Fibroblast of lung (primary cell): ENCODE results near the gene ARID1B. TPM values are rescaled to one million over a fixed set of nuclear protein-coding genes. Genes with fewer than 3 reads are reported as not detected.

Experiments
- DNase-seq, 2 donors: peaks; one replicate each; pipeline versions ENCODE4 v3.0.0 to v3.0.0-alpha.2; 2010; ENCODE audit warnings: low read depth in 2 of 2
- H2AFZ ChIP-seq: 2 replicates; pipeline ENCODE4 v1.5.1; 2012; ENCODE audit warnings: low read length, control low read depth, inconsistent platforms
- H3K27ac ChIP-seq: 2 replicates; pipeline ENCODE4 v1.5.1; 2011; ENCODE audit warnings: low read length, control low read depth; ENCODE audit not compliant: insufficient read depth
- H3K27me3 ChIP-seq: 2 replicates; pipeline ENCODE4 v1.5.1; 2011; ENCODE audit warnings: mild to moderate bottlenecking, low read length; ENCODE audit not compliant: control insufficient read depth, insufficient read depth
- H3K36me3 ChIP-seq: 2 replicates; pipeline ENCODE4 v1.5.1; 2011; ENCODE audit warnings: low read length; ENCODE audit not compliant: control insufficient read depth, insufficient read depth
- H3K4me1 ChIP-seq: 2 replicates; pipeline ENCODE4 v1.5.1; 2011; ENCODE audit warnings: low read length; ENCODE audit not compliant: control insufficient read depth, insufficient read depth; ENCODE audit errors: extremely low read depth
- H3K4me2 ChIP-seq: 2 replicates; pipeline ENCODE4 v1.5.1; 2011; ENCODE audit warnings: low read length, control low read depth; ENCODE audit not compliant: insufficient read depth; ENCODE audit errors: extremely low read depth
- H3K4me3 ChIP-seq, 4 experiments: fragments of 200-600 bp in 1 of 4; sonication (generic) in 1 of 4; replicated peaks in 1 of 4; 2 replicates each; pipeline ENCODE4 v1.5.1; 2011 to 2016; ENCODE audit warnings: low read length in 4 of 4, low read depth in 3 of 4, mild to moderate bottlenecking in 3 of 4, control low read depth in 2 of 4, inconsistent platforms in 1 of 4, mixed read lengths in 1 of 4; ENCODE audit not compliant: insufficient read depth in 1 of 4; ENCODE audit errors: control extremely low read depth in 1 of 4
- H3K79me2 ChIP-seq: 2 replicates; pipeline ENCODE4 v1.5.1; 2012; ENCODE audit warnings: mild to moderate bottlenecking, low read length, inconsistent platforms; ENCODE audit not compliant: control insufficient read depth, insufficient read depth
- H3K9ac ChIP-seq: 2 replicates; pipeline ENCODE4 v1.5.1; 2011; ENCODE audit warnings: mild to moderate bottlenecking, low read length, control low read depth; ENCODE audit not compliant: insufficient read depth
- H3K9me3 ChIP-seq: 2 replicates; pipeline ENCODE4 v1.5.1; 2012; ENCODE audit warnings: low read depth, low read length; ENCODE audit not compliant: control insufficient read depth, insufficient read depth
- H4K20me1 ChIP-seq: 2 replicates; pipeline ENCODE4 v1.5.1; 2011; ENCODE audit warnings: low read length; ENCODE audit not compliant: control insufficient read depth, insufficient read depth; ENCODE audit errors: extremely low read depth
- CTCF ChIP-seq, 2 donors: IDR thresholded peaks in 1 of 2; conservative IDR thresholded peaks in 1 of 2; 1 replicate in 1 of 2; 2 replicates in 1 of 2; pipeline ENCODE4 v1.5.1; 2011 to 2012; ENCODE audit warnings: low read length in 2 of 2, control low read depth in 1 of 2, inconsistent platforms in 1 of 2, low read depth in 1 of 2, mild to moderate bottlenecking in 1 of 2
- EZH2 ChIP-seq: IDR thresholded peaks from 2 replicates; pipeline ENCODE4 v1.5.1; 2012; ENCODE audit warnings: low read length, control low read depth, mild to moderate bottlenecking; ENCODE audit errors: missing control alignments
- polyA plus RNA-seq, 2 donors: library from polyadenylated mRNA; depleted of rRNA in 1 of 2; stranded (reverse) in 1 of 2; unstranded in 1 of 2; fragments of >200 nt; gene quantifications; 2 replicates each; pipeline ENCODE4 v1.2.1, GENCODE V29; 2011 to 2012; ENCODE audit warnings: missing spikeins in 1 of 2
- total RNA-seq: library from RNA; depleted of rRNA; stranded (reverse); fragments of >200 nt; gene quantifications from 2 replicates; pipeline ENCODE4 v1.2.1, GENCODE V29; 2014

ARID1B gene
- total and polyA plus RNA-seq, 2 donors (not counting 1 experiment from before 2014, with no cell fraction given): 15.4 to 41.9 TPM

- H3K27me3 ChIP-seq: no peaks in the 10 kb centered on the region
- no peak overlapping the region for H3K27ac ChIP-seq
- no peak overlapping the region for H3K4me3 ChIP-seq
- no peak overlapping the region for H3K9ac ChIP-seq
- peaks cover 7% of the 10 kb centered on the region for H3K4me1 ChIP-seq
- no peaks in the 10 kb centered on the region for H3K9me3 ChIP-seq
- H3K36me3 ChIP-seq: no peaks in the 10 kb centered on the region
- no peaks in the 10 kb centered on the region for H4K20me1 ChIP-seq
- H2AFZ ChIP-seq: no peak overlapping the region
- TF ChIP-seq CTCF (conservative IDR thresholded peaks at IDR 0.05 in 1 of 2, IDR thresholded peaks at IDR 0.05 in 1 of 2; ENCODE audit: low read depth in 1 of 2, low read length in 2 of 2) (no peak), EZH2 (no peak)
- no peaks in the 10 kb centered on the region for H3K79me2 ChIP-seq
- DNase-seq: no peak
- H3K4me2 ChIP-seq: no peak overlapping the region
Measured at GRCh38 chr6:157091243-157091642, 314.1 kb downstream of the ARID1B start.

GRCh38 chr6:157091856-157092460 lies 314.8 kb downstream of the ARID1B start:
- TF ChIP-seq EZH2 (no peak), CTCF (conservative IDR thresholded peaks at IDR 0.05 in 1 of 2, IDR thresholded peaks at IDR 0.05 in 1 of 2; ENCODE audit: low read depth in 1 of 2, low read length in 2 of 2) (no peak)
- H3K4me1 ChIP-seq: peaks cover 7% of the 10 kb centered on the region
- H4K20me1 ChIP-seq: no peaks in the 10 kb centered on the region
- H3K27me3 ChIP-seq: no peaks in the 10 kb centered on the region
- no peaks in the 10 kb centered on the region for H3K79me2 ChIP-seq
- no peaks in the 10 kb centered on the region for H3K36me3 ChIP-seq
- no peak overlapping the region for H3K4me2 ChIP-seq
- no peaks in the 10 kb centered on the region for H3K9me3 ChIP-seq
- H3K27ac ChIP-seq: no peak overlapping the region
- no peak overlapping the region for H3K4me3 ChIP-seq
- no peak overlapping the region for H3K9ac ChIP-seq
- H2AFZ ChIP-seq: no peak overlapping the region
- no peak for DNase-seq

GRCh38 chr6:157092736-157093135 lies 315.6 kb downstream of the ARID1B start:
- Histone ChIP-seq H3K9ac (no peak overlapping the region), H3K4me3 (no peak overlapping the region), H3K4me2 (no peak overlapping the region)

More at GRCh38 chr6:157092736-157093135, 315.6 kb downstream of the ARID1B start:
- Histone ChIP-seq H2AFZ (no peak overlapping the region), H4K20me1 (no peaks in the 10 kb centered on the region), H3K79me2 (no peaks in the 10 kb centered on the region), H3K4me1 (peaks cover 7% of the 10 kb centered on the region), H3K27ac (no peak overlapping the region), H3K9me3 (no peaks in the 10 kb centered on the region), H3K36me3 (no peaks in the 10 kb centered on the region), H3K27me3 (no peaks in the 10 kb centered on the region)
- peak in 1 of 2 donors; percentile 27 for DNase-seq
- TF ChIP-seq EZH2 (no peak), CTCF (conservative IDR thresholded peaks at IDR 0.05 in 1 of 2, IDR thresholded peaks at IDR 0.05 in 1 of 2; ENCODE audit: low read depth in 1 of 2, low read length in 2 of 2) (no peak)
